Hepatocyte (in vitro differentiated cells): ENCODE data around the gene TMEM63A.

Experiments used
- EZH2phosphoT487 ChIP-seq: fragments of 200-600 bp; sonication (generic); IDR thresholded peaks from one replicate; pipeline ENCODE4 v1.6.1; 2018; ENCODE audit warnings: antibody characterized with exemption, mild to moderate bottlenecking, low read depth, moderate library complexity; ENCODE audit not compliant: unreplicated experiment, severe bottlenecking
- TF ChIP-seq, protein P1 (sequence below): fragments of 200-600 bp; sonication (generic); IDR thresholded peaks from 2 replicates; pipeline ENCODE4 v1.5.1; 2016; ENCODE audit warnings: antibody characterized with exemption, mild to moderate bottlenecking; ENCODE audit not compliant: poor library complexity

- TF ChIP-seq, protein P1, sequence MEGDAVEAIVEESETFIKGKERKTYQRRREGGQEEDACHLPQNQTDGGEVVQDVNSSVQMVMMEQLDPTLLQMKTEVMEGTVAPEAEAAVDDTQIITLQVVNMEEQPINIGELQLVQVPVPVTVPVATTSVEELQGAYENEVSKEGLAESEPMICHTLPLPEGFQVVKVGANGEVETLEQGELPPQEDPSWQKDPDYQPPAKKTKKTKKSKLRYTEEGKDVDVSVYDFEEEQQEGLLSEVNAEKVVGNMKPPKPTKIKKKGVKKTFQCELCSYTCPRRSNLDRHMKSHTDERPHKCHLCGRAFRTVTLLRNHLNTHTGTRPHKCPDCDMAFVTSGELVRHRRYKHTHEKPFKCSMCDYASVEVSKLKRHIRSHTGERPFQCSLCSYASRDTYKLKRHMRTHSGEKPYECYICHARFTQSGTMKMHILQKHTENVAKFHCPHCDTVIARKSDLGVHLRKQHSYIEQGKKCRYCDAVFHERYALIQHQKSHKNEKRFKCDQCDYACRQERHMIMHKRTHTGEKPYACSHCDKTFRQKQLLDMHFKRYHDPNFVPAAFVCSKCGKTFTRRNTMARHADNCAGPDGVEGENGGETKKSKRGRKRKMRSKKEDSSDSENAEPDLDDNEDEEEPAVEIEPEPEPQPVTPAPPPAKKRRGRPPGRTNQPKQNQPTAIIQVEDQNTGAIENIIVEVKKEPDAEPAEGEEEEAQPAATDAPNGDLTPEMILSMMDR, result no peak
- TF ChIP-seq EZH2phosphoT487, result no peak
Measured at GRCh38 chr1:225812488-225813213, 69.5 kb downstream of the TMEM63A start.
